SKM-1 (cell line): ENCODE results near the gene ZNF627.
"Not testable (repeated sequence)": the region's sequence is repeated elsewhere in the genome, so short reads cannot be mapped to it uniquely, and the experiment has no call there.

Experiments
- DNase-seq: peaks from one replicate; lab custom pipeline; 2025; ENCODE audit not compliant: unreplicated experiment; lab: John Stamatoyannopoulos, UW

Gene ZNF627

DNA sequence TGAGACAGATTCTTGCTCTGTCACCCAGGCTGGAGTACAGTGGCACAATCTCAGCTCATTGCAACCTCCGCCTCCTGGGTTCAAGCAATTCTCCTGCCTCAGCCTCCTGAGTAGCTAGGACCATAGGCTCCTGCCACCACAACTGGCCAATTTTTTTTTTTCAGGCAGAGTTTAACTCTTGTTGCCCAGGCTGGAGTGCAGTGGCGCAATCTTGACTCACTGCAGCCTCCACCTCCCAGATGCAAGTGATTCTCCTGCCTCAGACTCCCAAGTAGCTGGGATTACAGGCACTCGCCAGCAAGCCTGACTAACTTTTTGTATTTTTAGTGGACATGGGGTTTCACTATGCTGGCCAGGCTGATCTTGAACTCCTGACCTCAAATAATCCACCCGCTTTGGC is 23.5 kb upstream of the ZNF627 start:
- DNase-seq = not testable (repeated sequence)

DNA sequence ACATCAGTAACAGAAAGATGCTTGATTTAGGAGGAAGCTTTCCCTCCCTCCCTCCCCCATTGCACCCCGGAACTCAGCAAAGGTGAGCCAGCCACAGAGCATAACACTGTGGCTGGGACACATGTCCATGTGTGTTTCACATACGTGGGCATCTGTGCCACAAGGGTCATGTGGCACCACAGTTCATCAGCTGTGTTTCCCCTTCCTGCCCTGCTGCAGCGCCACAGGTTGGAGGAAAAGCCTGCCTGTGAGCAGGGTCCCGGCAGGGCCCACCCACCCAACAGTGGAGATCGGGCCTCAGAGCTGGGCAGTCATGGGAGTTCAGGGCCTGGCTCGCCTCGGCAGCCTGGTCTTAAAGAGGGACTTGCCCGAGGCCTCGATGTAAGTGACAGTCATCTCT is 22.6 kb upstream of the ZNF627 start:
- no peak for DNase-seq

- DNase-seq = no peak
Observed at GRCh38 chr19:11576227-11576626, 21.1 kb upstream of the ZNF627 start.

DNA sequence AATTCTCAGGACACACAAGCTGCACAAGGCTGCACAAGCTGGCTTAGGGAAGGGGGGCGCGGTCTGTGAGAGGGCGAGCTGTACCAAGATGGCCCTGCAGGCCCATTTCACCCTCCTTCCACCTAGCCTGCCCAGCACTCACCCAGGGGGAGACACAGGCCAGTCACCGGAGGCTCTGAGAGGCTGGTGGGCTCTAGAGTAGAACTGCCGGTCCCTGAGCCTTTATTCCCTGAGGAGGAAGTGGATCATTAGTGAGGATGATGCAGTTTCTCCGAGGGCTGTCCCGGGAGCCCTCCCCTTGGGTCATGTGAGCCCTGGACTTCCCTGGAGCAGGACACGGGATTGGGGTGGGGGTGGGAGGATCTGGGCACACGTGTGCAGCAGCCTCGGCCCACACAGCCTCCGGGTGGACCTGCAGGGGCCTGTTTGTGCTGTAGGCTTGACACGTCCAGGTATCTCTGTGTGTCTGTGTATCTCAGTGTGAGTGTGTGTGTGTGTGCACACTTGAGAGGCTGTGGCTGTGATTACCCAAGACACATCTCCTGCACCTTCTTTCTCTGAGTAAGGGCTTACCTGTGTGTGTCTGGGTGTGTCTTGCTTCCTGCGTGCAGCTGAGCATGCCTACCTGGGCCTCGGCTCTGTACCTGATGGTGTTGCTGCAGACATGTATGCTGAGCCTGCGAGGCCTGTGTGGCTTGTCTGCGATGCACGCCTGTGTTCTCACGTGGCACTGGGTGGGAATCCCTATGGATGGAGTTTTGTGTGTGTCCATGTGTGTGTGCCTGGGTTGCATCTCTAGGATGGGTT is 19.6 kb upstream of the ZNF627 start, which contains the start of gene ACP5:
Gene ACP5 (minus strand): TSS at position 195 of the 807 bp plus-strand sequence. CDS start 328 bp downstream, outside the sequence.
- DNase-seq = no peak

- no peak for DNase-seq
Observed at GRCh38 chr19:11578258-11579142, 18.8 kb upstream of the ZNF627 start.

DNA sequence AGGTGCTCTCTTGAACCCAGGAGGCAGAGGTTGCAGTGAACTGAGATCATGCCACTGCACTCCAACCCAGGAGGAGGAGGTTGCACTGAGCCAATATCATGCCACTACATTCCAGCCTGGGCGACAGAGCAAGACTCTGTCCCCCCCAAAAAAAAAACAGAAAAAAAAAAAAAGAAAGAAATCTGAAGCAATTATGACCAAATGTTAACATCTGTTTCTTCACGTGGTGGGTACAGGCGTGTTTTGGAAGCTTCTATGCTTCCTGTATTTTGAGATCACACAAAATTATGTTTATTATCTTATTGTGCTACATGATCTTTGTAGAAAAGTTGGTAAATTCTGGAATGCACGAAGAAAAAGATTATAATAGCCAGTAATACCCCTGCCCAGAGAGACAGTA is 17.2 kb upstream of the ZNF627 start:
- no peak for DNase-seq

GRCh38 chr19:11581740-11582139 is 15.5 kb upstream of the ZNF627 start:
- DNase-seq = no peak

DNA sequence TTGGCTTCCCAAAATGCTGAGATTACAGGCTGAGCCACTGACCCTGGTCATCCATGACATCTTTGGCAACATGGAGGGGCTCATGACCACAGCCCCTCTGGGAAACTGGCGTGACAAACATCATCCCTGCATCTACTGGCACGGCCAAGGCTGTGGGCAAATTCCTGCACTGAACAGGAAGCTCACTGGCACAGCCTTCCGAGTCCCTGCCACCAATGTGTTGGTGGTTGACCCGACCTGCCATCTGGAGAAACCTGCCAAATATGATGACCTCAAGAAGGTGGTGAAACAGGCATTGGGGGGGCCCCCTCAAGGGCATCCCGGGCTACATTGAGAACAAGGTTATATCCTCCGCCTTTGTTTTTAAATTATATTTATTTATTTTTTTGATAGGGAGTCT is 11.0 kb upstream of the ZNF627 start:
- no peak for DNase-seq

DNA sequence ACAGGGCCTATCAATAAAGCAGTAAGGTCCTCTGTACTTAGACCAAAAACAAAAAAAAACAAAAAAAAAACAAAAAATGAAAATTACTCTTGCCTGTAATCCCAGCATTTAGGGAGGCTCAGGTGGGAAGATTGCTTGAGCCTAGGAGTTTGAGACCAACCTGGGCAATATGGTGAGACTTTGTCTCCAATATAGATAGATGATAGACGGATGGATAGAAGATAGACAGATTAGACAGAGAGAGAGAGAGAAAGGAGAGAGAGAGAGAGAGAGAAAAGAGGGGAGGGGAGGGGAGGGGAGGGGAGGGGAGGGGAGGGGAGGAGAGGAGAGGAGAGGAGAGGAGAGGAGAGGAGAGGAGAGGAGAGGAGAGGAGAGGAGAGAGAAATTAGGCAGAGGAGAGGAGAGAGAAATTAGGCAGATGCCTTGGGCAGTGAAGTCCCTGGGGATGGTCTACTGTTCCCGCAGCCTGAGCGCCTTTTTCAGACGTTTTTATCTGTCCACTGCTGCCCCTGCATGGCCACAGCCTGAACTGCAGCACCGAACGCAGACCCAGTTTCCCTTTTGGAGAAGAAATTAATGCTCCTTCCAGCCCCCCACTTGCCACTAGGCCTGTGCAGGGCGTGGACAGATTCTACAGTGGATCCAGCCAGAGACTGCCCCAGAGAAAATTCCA is 9.8 kb upstream of the ZNF627 start:
- peak; percentile 57 for DNase-seq

DNA sequence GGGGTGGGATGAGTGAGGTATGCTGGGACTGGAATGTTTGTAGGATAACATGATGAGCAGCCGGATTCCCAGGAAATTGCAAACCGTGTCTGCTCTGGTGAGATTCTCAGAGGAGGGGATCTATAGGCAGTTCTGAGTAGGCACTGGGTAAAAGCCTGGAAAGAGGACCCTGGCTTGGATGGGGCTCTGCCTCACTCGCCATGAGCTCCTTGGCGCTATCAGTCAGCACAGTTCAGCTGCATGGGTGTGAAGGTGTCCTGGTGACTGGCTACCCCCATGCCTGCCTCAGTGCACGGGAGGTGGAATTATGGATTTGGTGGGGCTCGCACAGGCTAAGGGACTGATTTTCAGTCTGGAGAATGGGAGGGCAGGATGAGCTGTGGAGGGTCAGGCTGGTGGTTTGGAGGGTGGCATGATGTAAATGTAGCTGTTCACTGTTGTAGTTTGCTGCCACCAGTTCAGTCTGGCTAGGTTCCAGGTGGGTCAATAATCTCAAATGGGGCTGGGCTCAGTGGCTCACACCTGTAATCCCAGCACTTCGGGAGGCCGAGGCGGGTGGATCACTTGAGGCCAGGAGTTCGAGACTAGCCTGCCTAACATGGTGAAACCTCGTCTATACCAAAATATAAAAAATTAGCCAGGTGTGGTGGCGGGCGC is 9.2 kb upstream of the ZNF627 start:
- DNase-seq = no peak

GRCh38 chr19:11594084-11594483 is 3.2 kb upstream of the ZNF627 start:
- no peak for DNase-seq

GRCh38 chr19:11596156-11596555 is 1.1 kb upstream of the ZNF627 start:
- no peak for DNase-seq

DNA sequence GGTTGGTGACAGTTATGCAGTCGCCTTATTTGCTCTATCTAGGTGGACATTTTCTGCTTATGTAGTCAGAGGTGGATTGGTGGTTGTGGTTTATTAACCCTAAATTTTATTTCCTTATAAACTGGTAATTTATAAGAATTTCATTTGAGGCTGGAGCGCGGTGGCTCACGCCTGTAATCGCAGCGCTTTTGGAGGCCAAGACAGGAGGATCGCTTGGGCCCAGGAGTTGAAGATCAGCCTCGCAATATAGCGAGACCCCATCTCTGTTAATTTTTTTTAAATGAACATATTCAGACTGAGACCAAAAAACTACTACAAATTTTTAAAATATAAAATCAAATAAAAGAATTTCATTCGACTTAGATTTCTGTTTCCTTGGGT is 810 bp downstream of the ZNF627 start:
- no peak for DNase-seq

DNA sequence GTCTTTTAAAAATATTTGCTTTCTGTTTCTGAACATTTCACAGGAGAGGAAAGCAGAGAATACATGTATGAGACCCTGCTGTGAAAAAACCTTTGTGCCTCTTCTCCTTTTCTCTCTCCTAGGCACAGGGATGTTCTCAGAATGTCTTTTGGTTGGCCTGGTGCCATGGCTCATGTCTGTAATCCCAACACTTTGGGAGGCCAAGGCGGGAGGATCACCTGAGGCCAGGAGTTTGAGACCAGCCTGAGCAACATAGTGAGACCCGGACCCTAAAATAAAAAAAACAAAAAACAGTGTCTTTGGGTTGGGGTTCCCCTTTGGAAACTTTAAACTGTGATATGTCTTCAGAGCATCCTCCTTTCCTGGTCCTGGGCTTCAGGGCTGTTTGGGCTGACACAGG is 1.5 kb downstream of the ZNF627 start:
- no peak for DNase-seq

DNA sequence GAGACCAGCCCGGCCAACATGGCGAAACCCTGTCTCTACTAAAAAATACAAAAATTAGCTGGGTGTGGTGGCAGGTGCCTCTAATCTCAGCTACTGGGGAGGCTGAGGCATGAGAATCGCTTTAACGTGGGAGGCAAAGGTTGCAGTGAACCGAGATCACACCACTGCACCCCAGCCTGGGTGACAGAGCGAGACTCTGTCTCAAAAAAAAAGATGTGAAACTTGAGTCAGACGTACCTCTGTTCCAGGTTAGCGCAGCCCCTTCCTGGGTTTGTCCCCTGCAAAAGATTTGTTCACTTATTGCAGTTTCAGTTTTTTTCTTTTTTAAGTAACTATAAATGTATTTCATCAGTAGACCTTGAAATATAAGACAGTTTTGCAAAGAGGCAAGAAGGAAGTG is 2.4 kb downstream of the ZNF627 start:
- DNase-seq = not testable (repeated sequence)

DNA sequence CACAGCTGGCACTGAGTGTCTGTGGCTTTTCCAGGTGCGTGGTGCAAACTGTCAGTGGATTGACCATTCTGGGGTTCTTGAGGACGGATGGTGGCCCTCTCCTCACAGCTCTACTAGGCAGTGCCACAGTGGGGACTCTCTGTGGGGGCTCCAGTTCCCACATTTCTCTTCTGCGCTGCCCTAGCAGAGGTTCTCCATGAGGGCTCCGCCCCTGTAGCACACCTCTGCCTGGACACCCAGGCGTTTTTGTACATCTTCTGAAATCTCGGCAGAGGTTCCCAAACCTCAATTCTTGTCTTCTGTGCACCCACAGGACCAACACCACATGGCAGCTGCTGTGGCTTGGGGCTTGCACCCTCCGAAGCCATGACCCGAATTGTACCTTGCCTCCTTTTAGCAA is 9.2 kb downstream of the ZNF627 start:
- no peak for DNase-seq

GRCh38 chr19:11611730-11612129 is 14.4 kb downstream of the ZNF627 start:
- no peak for DNase-seq

DNA sequence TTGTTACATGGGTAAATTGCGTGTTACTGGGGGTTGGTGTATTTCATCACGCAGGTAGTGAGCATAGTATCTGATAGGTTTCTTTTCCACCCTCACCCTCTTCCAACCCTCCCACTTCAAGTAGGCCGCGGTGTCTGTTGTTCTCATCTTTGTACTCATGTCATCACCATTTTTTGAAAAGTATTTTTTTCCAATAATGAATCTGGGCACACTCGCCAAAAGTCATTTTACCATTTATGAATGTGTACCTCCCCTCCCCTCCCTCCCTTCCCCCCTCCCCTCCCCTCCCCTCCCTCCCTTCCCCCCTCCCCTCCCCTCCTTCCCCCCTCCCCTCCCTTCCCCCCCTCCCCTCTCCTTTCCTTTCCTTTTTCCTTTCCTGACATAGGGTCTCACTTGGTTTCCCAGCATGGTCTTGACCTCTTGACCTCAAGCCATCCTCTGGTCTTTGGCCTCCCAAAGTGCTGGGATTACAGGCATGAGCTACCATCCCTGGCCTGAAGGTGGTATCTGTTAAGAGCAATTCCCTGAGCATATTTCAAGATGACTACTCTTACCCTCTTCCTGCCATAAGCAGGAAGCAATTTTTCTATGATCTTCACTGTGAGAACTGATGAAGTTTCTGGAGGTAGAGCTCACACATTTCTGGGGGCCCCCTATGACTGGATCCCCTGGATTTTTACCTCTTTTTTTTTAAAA is 15.7 kb downstream of the ZNF627 start:
- no peak for DNase-seq

DNA sequence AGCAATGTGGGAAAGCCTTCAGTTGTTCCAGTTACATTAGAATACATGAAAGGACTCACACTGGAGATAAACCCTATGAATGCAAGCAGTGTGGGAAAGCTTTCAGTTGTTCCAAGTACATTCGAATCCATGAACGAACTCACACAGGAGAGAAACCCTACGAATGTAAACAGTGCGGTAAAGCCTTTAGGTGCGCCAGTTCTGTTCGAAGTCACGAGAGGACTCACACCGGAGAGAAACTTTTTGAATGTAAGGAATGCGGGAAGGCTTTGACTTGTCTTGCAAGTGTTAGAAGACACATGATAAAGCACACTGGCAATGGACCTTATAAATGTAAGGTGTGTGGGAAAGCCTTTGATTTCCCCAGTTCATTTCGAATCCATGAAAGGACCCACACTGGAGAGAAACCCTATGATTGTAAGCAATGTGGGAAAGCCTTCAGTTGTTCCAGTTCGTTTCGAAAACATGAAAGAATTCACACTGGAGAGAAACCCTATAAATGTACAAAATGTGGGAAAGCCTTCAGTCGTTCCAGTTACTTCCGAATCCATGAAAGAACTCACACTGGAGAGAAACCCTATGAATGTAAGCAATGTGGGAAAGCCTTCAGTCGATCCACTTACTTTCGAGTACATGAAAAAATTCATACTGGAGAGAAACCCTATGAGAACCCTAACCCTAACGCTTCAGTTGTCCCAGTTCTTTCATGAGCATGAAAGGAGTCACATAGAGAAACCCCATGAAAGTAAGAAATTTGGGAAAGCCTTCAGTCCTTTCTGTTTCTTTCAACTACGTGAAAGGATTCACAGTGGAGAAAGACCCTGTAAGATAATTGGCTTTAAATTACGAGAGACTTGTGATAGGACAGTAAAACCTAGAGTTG is 20.1 kb downstream of the ZNF627 start:
- no peak for DNase-seq
